ENCODE measurements around the gene TAF15. TPM values are rescaled to one million over a fixed set of nuclear protein-coding genes. Genes with fewer than 3 reads are reported as not detected.

The TAF15 gene
- total RNA-seq, 4 donors from 2014 or later: 52.0 to 149 (median 58.8) TPM

- peaks cover 8% of the 10 kb centered on the region for H3K4me1 ChIP-seq
- DNase-seq (ENCODE audit: low spot score in 2 of 2): no peak
- no peak for TF ChIP-seq POLR2A (IDR thresholded peaks at IDR 0.05)
- TF ChIP-seq EP300 (IDR thresholded peaks at IDR 0.05): no peak
- no peak for TF ChIP-seq CTCF (IDR thresholded peaks at IDR 0.05)
- TF ChIP-seq POLR2AphosphoS5 (IDR thresholded peaks at IDR 0.05): no peak
- H3K9me3 ChIP-seq: no peaks in the 10 kb centered on the region
- no peak overlapping the region for H3K4me3 ChIP-seq
- no peak overlapping the region for H3K27ac ChIP-seq
- no peaks in the 10 kb centered on the region for H3K36me3 ChIP-seq
- H3K27me3 ChIP-seq: no peaks in the 10 kb centered on the region
- 61% methylated on average over 2 of the region's 2 CpGs for WGBS
These were observed 80.8 kb downstream of the TAF15 start for GRCh38 chr17:35889818-35890773.

GRCh38 chr17:35890774-35891155 is 81.5 kb downstream of the TAF15 start:
- H3K9me3 ChIP-seq: no peaks in the 10 kb centered on the region
- DNase-seq (ENCODE audit: low spot score in 2 of 2): no peak
- H3K4me3 ChIP-seq: no peak overlapping the region
- H3K36me3 ChIP-seq: no peaks in the 10 kb centered on the region
- H3K27ac ChIP-seq: no peak overlapping the region
- 38% methylated on average over 4 of the region's 4 CpGs for WGBS
- peaks cover 8% of the 10 kb centered on the region for H3K4me1 ChIP-seq
- TF ChIP-seq EP300 (IDR thresholded peaks at IDR 0.05): no peak
- no peaks in the 10 kb centered on the region for H3K27me3 ChIP-seq

- peaks cover 8% of the 10 kb centered on the region for H3K4me1 ChIP-seq
- DNase-seq (ENCODE audit: low spot score in 2 of 2): no peak
- WGBS: 82% methylated on average over 4 of the region's 4 CpGs
- H3K4me3 ChIP-seq: no peak overlapping the region
- no peaks in the 10 kb centered on the region for H3K9me3 ChIP-seq
- no peak overlapping the region for H3K27ac ChIP-seq
- H3K36me3 ChIP-seq: no peaks in the 10 kb centered on the region
- TF ChIP-seq EP300 (IDR thresholded peaks at IDR 0.05): no peak
- no peak for TF ChIP-seq POLR2AphosphoS5 (IDR thresholded peaks at IDR 0.05)
- no peak for TF ChIP-seq POLR2A (IDR thresholded peaks at IDR 0.05)
- no peak for TF ChIP-seq CTCF (IDR thresholded peaks at IDR 0.05)
- H3K27me3 ChIP-seq: no peaks in the 10 kb centered on the region
These were observed 82.0 kb downstream of the TAF15 start for GRCh38 chr17:35891269-35891668.

- 29% methylated on average over 6 of the region's 6 CpGs for WGBS
- Histone ChIP-seq H3K27me3 (peaks cover 3% of the 10 kb centered on the region), H3K4me1 (peaks cover 8% of the 10 kb centered on the region), H3K27ac (no peak overlapping the region), H3K4me3 (no peak overlapping the region), H3K36me3 (no peaks in the 10 kb centered on the region), H3K9me3 (no peaks in the 10 kb centered on the region)
- DNase-seq (ENCODE audit: low spot score in 2 of 2): no peak
- TF ChIP-seq CTCF (IDR thresholded peaks at IDR 0.05) (no peak), POLR2A (IDR thresholded peaks at IDR 0.05) (no peak), EP300 (IDR thresholded peaks at IDR 0.05) (no peak), POLR2AphosphoS5 (IDR thresholded peaks at IDR 0.05) (no peak)
These were observed 83.1 kb downstream of the TAF15 start for GRCh38 chr17:35892091-35893035.

GRCh38 chr17:35893751-35894150 is 84.5 kb downstream of the TAF15 start:
- Histone ChIP-seq H3K9me3 (no peaks in the 10 kb centered on the region), H3K4me1 (peaks cover 8% of the 10 kb centered on the region), H3K27ac (no peak overlapping the region), H3K36me3 (no peaks in the 10 kb centered on the region), H3K4me3 (no peak overlapping the region), H3K27me3 (peaks cover 3% of the 10 kb centered on the region)
- WGBS: 85% methylated on average over 4 of the region's 4 CpGs
- no peak for TF ChIP-seq POLR2AphosphoS5 (IDR thresholded peaks at IDR 0.05)
- no peak for TF ChIP-seq POLR2A (IDR thresholded peaks at IDR 0.05)
- no peak for TF ChIP-seq CTCF (IDR thresholded peaks at IDR 0.05)
- no peak for TF ChIP-seq EP300 (IDR thresholded peaks at IDR 0.05)
- no peak for DNase-seq (ENCODE audit: low spot score in 2 of 2)
